Neural cell (in vitro differentiated cells): ENCODE measurements around the gene ZNF557. TPM values are rescaled to one million over a fixed set of nuclear protein-coding genes. Genes with fewer than 3 reads are reported as not detected.

Experiments
- H2AFZ ChIP-seq: fragments of 200-600, 300-800 bp; sonication (generic), shearing (Covaris generic); 2 replicates; pipeline ENCODE4 v1.6.0; 2014; ENCODE audit warnings: low read depth, mild to moderate bottlenecking, antibody characterized with exemption, low read length, moderate library complexity
- H3F3A ChIP-seq: fragments of 200-600 bp; shearing (Covaris generic); 2 replicates; pipeline ENCODE4 v1.6.1; 2016; ENCODE audit warnings: mild to moderate bottlenecking, moderate library complexity, mixed read lengths, antibody characterized with exemption, low read length; ENCODE audit not compliant: insufficient read depth, poor library complexity, severe bottlenecking
- H3K27ac ChIP-seq: fragments of 200-600, 300-800 bp; sonication (generic), shearing (Covaris generic); 2 replicates; pipeline ENCODE4 v1.5.1; 2014; ENCODE audit warnings: mild to moderate bottlenecking, low read length, moderate library complexity
- H3K27me3 ChIP-seq: fragments of 300-800, 200-600 bp; sonication (generic), shearing (Covaris generic); 2 replicates; pipeline ENCODE4 v1.6.0; 2014; ENCODE audit warnings: mild to moderate bottlenecking, low read depth, low read length, moderate library complexity; ENCODE audit not compliant: insufficient read depth
- H3K36me3 ChIP-seq: fragments of 300-800, 200-600 bp; sonication (generic), shearing (Covaris generic); 2 replicates; pipeline ENCODE4 v1.5.1; 2014; ENCODE audit warnings: mild to moderate bottlenecking, antibody characterized with exemption, low read length, moderate library complexity; ENCODE audit not compliant: insufficient read depth
- H3K4me2 ChIP-seq: fragments of 300-800, 200-600 bp; sonication (generic), shearing (Covaris generic); 2 replicates; pipeline ENCODE4 v1.6.0; 2014; ENCODE audit warnings: mild to moderate bottlenecking, low read length
- H3K4me3 ChIP-seq: fragments of 300-800, 200-600 bp; sonication (generic), shearing (Covaris generic); 2 replicates; pipeline ENCODE4 v1.5.1; 2014; ENCODE audit warnings: mild to moderate bottlenecking, low read length, moderate library complexity
- H3K79me2 ChIP-seq: fragments of 200-600 bp; shearing (Covaris generic); replicated peaks from 2 replicates; pipeline ENCODE4 v1.6.0; 2014; ENCODE audit warnings: mild to moderate bottlenecking, low read length, moderate library complexity; ENCODE audit not compliant: insufficient read depth
- H3K9ac ChIP-seq: fragments of 300-800, 200-600 bp; sonication (generic), shearing (Covaris generic); 2 replicates; pipeline ENCODE4 v1.6.1; 2016; ENCODE audit warnings: mild to moderate bottlenecking, low read length, mixed read lengths
- H3K9me2 ChIP-seq: fragments of 200-600 bp; shearing (Covaris generic); 2 replicates; pipeline ENCODE4 v1.6.1; 2016; ENCODE audit warnings: mild to moderate bottlenecking, low read length, mixed read lengths; ENCODE audit not compliant: insufficient read depth
- H3K9me3 ChIP-seq: fragments of 200-600, 300-800 bp; sonication (generic), shearing (Covaris generic); 2 replicates; pipeline ENCODE4 v1.6.1; 2016; ENCODE audit warnings: mild to moderate bottlenecking, mixed run types, low read length, moderate library complexity, mixed read lengths
- H4K20me1 ChIP-seq: fragments of 200-600 bp; shearing (Covaris generic); 2 replicates; pipeline ENCODE4 v1.6.1; 2016; ENCODE audit warnings: mild to moderate bottlenecking, mixed run types; ENCODE audit not compliant: insufficient read depth
- CTCF ChIP-seq: fragments of 450-650 bp; IDR thresholded peaks from 2 replicates; pipeline ENCODE4 v1.5.1; 2014; ENCODE audit warnings: antibody characterized with exemption, mild to moderate bottlenecking, moderate library complexity; ENCODE audit not compliant: poor library complexity, severe bottlenecking
- EP300 ChIP-seq: fragments of 450-650 bp; conservative IDR thresholded peaks from 2 replicates; pipeline ENCODE4 v1.6.1; 2014; ENCODE audit warnings: antibody characterized with exemption, mild to moderate bottlenecking, moderate library complexity; ENCODE audit not compliant: poor library complexity, severe bottlenecking
- EZH2 ChIP-seq: fragments of 200-600, 300-800 bp; shearing (Covaris generic), sonication (generic); IDR thresholded peaks from 2 replicates; pipeline ENCODE4 v1.6.1; 2014; ENCODE audit warnings: antibody characterized with exemption, low read length, borderline replicate concordance, mild to moderate bottlenecking; ENCODE audit not compliant: insufficient read depth, poor library complexity, severe bottlenecking
- MXI1 ChIP-seq: fragments of 450-650 bp; conservative IDR thresholded peaks from 2 replicates; pipeline ENCODE4 v1.6.1; 2014; ENCODE audit warnings: antibody characterized with exemption, mild to moderate bottlenecking; ENCODE audit not compliant: poor library complexity, severe bottlenecking
- POLR2AphosphoS5 ChIP-seq: IDR thresholded peaks from 2 replicates; pipeline ENCODE4 v1.6.1; 2012
- RAD21 ChIP-seq: fragments of 450-650 bp; conservative IDR thresholded peaks from 2 replicates; pipeline ENCODE4 v1.6.1; 2014; ENCODE audit warnings: antibody characterized with exemption, mild to moderate bottlenecking, moderate library complexity
- REST ChIP-seq: IDR thresholded peaks from 2 replicates; pipeline ENCODE4 v1.6.1; 2012; ENCODE audit warnings: borderline replicate concordance
- SMC3 ChIP-seq: fragments of 450-650 bp; conservative IDR thresholded peaks from 2 replicates; pipeline ENCODE4 v1.6.1; 2014; ENCODE audit warnings: antibody characterized with exemption, mild to moderate bottlenecking, moderate library complexity; ENCODE audit not compliant: poor library complexity
- TAF1 ChIP-seq: IDR thresholded peaks from 2 replicates; pipeline ENCODE4 v1.6.1; 2012; ENCODE audit warnings: low read depth
- polyA plus RNA-seq: library from polyadenylated mRNA; depleted of rRNA; stranded (reverse); fragments of >200 nt; gene quantifications from 2 replicates; pipeline ENCODE4 v1.2.3, GENCODE V29; 2014

ZNF557 gene
- polyA plus RNA-seq, 1 donor from 2014 or later, result 7.7 TPM

- no peaks in the 10 kb centered on the region for H3K79me2 ChIP-seq
- no peaks in the 10 kb centered on the region for H3F3A ChIP-seq
- peak overlapping the region; percentile 54 for H3K4me2 ChIP-seq
- H4K20me1 ChIP-seq, result no peaks in the 10 kb centered on the region
- no peaks in the 10 kb centered on the region for H3K9me2 ChIP-seq
- no peaks in the 10 kb centered on the region for H3K9me3 ChIP-seq
- no peaks in the 10 kb centered on the region for H3K36me3 ChIP-seq
- H2AFZ ChIP-seq, result peak overlapping the region; percentile 84
- TF ChIP-seq EP300 (no peak), TAF1 (no peak), REST (no peak), RAD21 (no peak), SMC3 (no peak), EZH2 (no peak), MXI1 (no peak), POLR2AphosphoS5 (no peak), CTCF (no peak)
- H3K27ac ChIP-seq, result peak overlapping the region; percentile 94
- peak overlapping the region; percentile 71 for H3K4me3 ChIP-seq
- peak overlapping the region; percentile 81 for H3K9ac ChIP-seq
- no peaks in the 10 kb centered on the region for H3K27me3 ChIP-seq
Measured at GRCh38 chr19:7099597-7099921, 30.1 kb downstream of the ZNF557 start.

GRCh38 chr19:7101498-7102253 is 32.2 kb downstream of the ZNF557 start:
- TF ChIP-seq TAF1 (no peak), EP300 (no peak), MXI1 (no peak)
- H3F3A ChIP-seq, result no peaks in the 10 kb centered on the region
- H3K36me3 ChIP-seq, result no peaks in the 10 kb centered on the region
- no peaks in the 10 kb centered on the region for H3K79me2 ChIP-seq
- no peaks in the 10 kb centered on the region for H3K9me3 ChIP-seq
- H3K4me2 ChIP-seq, result no peak overlapping the region
- no peak overlapping the region for H3K27ac ChIP-seq
- H2AFZ ChIP-seq, result no peak overlapping the region
- no peaks in the 10 kb centered on the region for H3K9me2 ChIP-seq
- no peaks in the 10 kb centered on the region for H4K20me1 ChIP-seq
- H3K9ac ChIP-seq, result no peak overlapping the region
- no peak overlapping the region for H3K4me3 ChIP-seq
- H3K27me3 ChIP-seq, result no peaks in the 10 kb centered on the region
